GM13976 (cell line): Measurements from ENCODE around the gene RNF214.

Experiments used
- DNase-seq: peaks from one replicate; pipeline ENCODE4 v3.0.0; 2012; ENCODE audit warnings: low spot score
- CTCF ChIP-seq: IDR thresholded peaks from 2 replicates; pipeline ENCODE4 v1.5.1; 2012; ENCODE audit warnings: borderline replicate concordance, mild to moderate bottlenecking; ENCODE audit not compliant: insufficient read depth; ENCODE audit errors: extremely low read depth, missing control alignments, control extremely low read depth
- in situ Hi-C: fragments of 300-500 bp; cut with MboI; formaldehyde crosslinking; loops from one replicate; pipeline ENCODE4 v1.12.0; 2022; ENCODE audit warnings: low sequenced_read_pairs, mixed read lengths, inconsistent platforms; ENCODE audit not compliant: unreplicated experiment

RNF214 gene

GRCh38 chr11:117303101-117303500 is 70.6 kb downstream of the RNF214 start:
- in situ Hi-C loops = no loop called here
- DNase-seq = no peak
- no peak for TF ChIP-seq CTCF

- in situ Hi-C loops = no loop called here
- TF ChIP-seq CTCF = no peak
- no peak for DNase-seq
These were observed 71.3 kb downstream of the RNF214 start for GRCh38 chr11:117303646-117304315.

GRCh38 chr11:117305145-117305544 is 72.7 kb downstream of the RNF214 start:
- TF ChIP-seq CTCF = no peak
- DNase-seq = no peak
- in situ Hi-C loops = no loop called here

- TF ChIP-seq CTCF = no peak
- no peak for DNase-seq
- in situ Hi-C loops = no loop called here
These were observed 76.8 kb downstream of the RNF214 start for GRCh38 chr11:117309310-117309709.

- no peak for TF ChIP-seq CTCF
- in situ Hi-C loops = no loop called here
- DNase-seq = no peak
These were observed 80.6 kb downstream of the RNF214 start for GRCh38 chr11:117313091-117313490.

GRCh38 chr11:117313828-117314768 is 81.6 kb downstream of the RNF214 start:
- DNase-seq = no peak
- TF ChIP-seq CTCF = no peak
- in situ Hi-C loops = no loop called here
